HAP-1 (cell line): ENCODE data around the gene DENND5B.
A peak's percentile ranks its signal among the peaks of the same experiment; 100 is the strongest.
"Not testable (repeated sequence)": the region's sequence is repeated elsewhere in the genome, so short reads cannot be mapped to it uniquely, and the experiment has no call there.

ENCODE experiments used
- DNase-seq, 2 experiments: peaks; one replicate each; pipeline ENCODE4 v3.0.0-alpha.2; 2016 to 2020; ENCODE audit warnings: low spot score in 2 of 2
- H3K27me3 ChIP-seq: fragments of 250-450 bp; sonication (Bioruptor Pico); 2 replicates; pipeline ENCODE4 v1.5.1; 2020; ENCODE audit warnings: low read depth, mild to moderate bottlenecking, moderate library complexity
- H3K36me3 ChIP-seq: fragments of 250-450 bp; sonication (Bioruptor Pico); replicated peaks from 2 replicates; pipeline ENCODE4 v1.5.1; 2020; ENCODE audit warnings: mild to moderate bottlenecking
- H3K4me1 ChIP-seq: fragments of 250-450 bp; sonication (Bioruptor Pico); 2 replicates; pipeline ENCODE4 v1.5.1; 2020; ENCODE audit warnings: mild to moderate bottlenecking
- H3K4me3 ChIP-seq: fragments of 250-450 bp; sonication (Bioruptor Pico); 2 replicates; pipeline ENCODE4 v1.5.1; 2020; ENCODE audit warnings: mild to moderate bottlenecking, moderate library complexity
- H3K9me3 ChIP-seq: fragments of 250-450 bp; sonication (Bioruptor Pico); 2 replicates; pipeline ENCODE4 v1.5.1; 2020; ENCODE audit warnings: mild to moderate bottlenecking, moderate library complexity
- in situ Hi-C: fragments of 300-500 bp; cut with MboI; formaldehyde crosslinking; loops from 3 replicates; pipeline ENCODE4 v1.14.3; 2020; ENCODE audit warnings: low sequenced_read_pairs, inconsistent platforms, mixed read lengths

Gene DENND5B

GRCh38 chr12:31558521-31558920 lies 32.4 kb downstream of the DENND5B start:
- in situ Hi-C loops: no loop called here
- no peak overlapping the region for H3K4me3 ChIP-seq
- H3K27me3 ChIP-seq: no peaks in the 10 kb centered on the region
- no peaks in the 10 kb centered on the region for H3K4me1 ChIP-seq
- DNase-seq: no peak
- no peaks in the 10 kb centered on the region for H3K36me3 ChIP-seq
- no peaks in the 10 kb centered on the region for H3K9me3 ChIP-seq

GRCh38 chr12:31557707-31558106 lies 33.2 kb downstream of the DENND5B start:
- Histone ChIP-seq H3K4me1 (no peaks in the 10 kb centered on the region), H3K36me3 (no peaks in the 10 kb centered on the region), H3K4me3 (no peak overlapping the region), H3K27me3 (no peaks in the 10 kb centered on the region), H3K9me3 (no peaks in the 10 kb centered on the region)
- in situ Hi-C loops: no loop called here
- DNase-seq: no peak

GRCh38 chr12:31555466-31555865 lies 35.5 kb downstream of the DENND5B start:
- DNase-seq, in situ Hi-C loops, H3K9me3 ChIP-seq: not testable (repeated sequence)

GRCh38 chr12:31550590-31550989 lies 40.3 kb downstream of the DENND5B start:
- in situ Hi-C loops, H3K4me1 ChIP-seq, H3K36me3 ChIP-seq, H3K27me3 ChIP-seq, H3K9me3 ChIP-seq, H3K4me3 ChIP-seq, DNase-seq: not testable (repeated sequence)

More at GRCh38 chr12:31555466-31555865, 35.5 kb downstream of the DENND5B start:
- H3K4me1 ChIP-seq, H3K36me3 ChIP-seq, H3K4me3 ChIP-seq, H3K27me3 ChIP-seq: not testable (repeated sequence)

- peaks cover 3% of the 10 kb centered on the region; the same call in 1 of the 2 replicates for H3K9me3 ChIP-seq
- H3K36me3 ChIP-seq: no peaks in the 10 kb centered on the region
- no peak overlapping the region for H3K4me3 ChIP-seq
- H3K4me1 ChIP-seq: peaks cover 3% of the 10 kb centered on the region; the same call in 1 of the 2 replicates
- no peak for DNase-seq
- in situ Hi-C loops: no loop called here
- no peaks in the 10 kb centered on the region for H3K27me3 ChIP-seq
Observed at GRCh38 chr12:31536672-31537071, 54.3 kb downstream of the DENND5B start.

- Histone ChIP-seq H3K27me3 (no peaks in the 10 kb centered on the region), H3K4me3 (no peak overlapping the region), H3K9me3 (no peaks in the 10 kb centered on the region), H3K36me3 (no peaks in the 10 kb centered on the region), H3K4me1 (peaks cover 16% of the 10 kb centered on the region)
- in situ Hi-C loops: no loop called here
- DNase-seq: no peak
Observed at GRCh38 chr12:31533470-31533869, 57.5 kb downstream of the DENND5B start.

- Histone ChIP-seq H3K36me3 (no peaks in the 10 kb centered on the region), H3K9me3 (no peaks in the 10 kb centered on the region), H3K4me3 (no peak overlapping the region), H3K4me1 (peaks cover 16% of the 10 kb centered on the region), H3K27me3 (no peaks in the 10 kb centered on the region)
- in situ Hi-C loops: no loop called here
- no peak for DNase-seq
Observed at GRCh38 chr12:31531893-31532292, 59.0 kb downstream of the DENND5B start.

GRCh38 chr12:31528095-31528494 lies 62.8 kb downstream of the DENND5B start:
- Histone ChIP-seq H3K36me3 (no peaks in the 10 kb centered on the region), H3K27me3 (no peaks in the 10 kb centered on the region), H3K4me3 (no peak overlapping the region), H3K9me3 (no peaks in the 10 kb centered on the region), H3K4me1 (peaks cover 24% of the 10 kb centered on the region)
- DNase-seq: no peak
- in situ Hi-C loops: no loop called here

GRCh38 chr12:31527083-31527482 lies 63.9 kb downstream of the DENND5B start:
- no peak overlapping the region for H3K4me3 ChIP-seq
- DNase-seq: no peak
- H3K27me3 ChIP-seq: no peaks in the 10 kb centered on the region
- no peaks in the 10 kb centered on the region for H3K9me3 ChIP-seq
- H3K36me3 ChIP-seq: no peaks in the 10 kb centered on the region
- peaks cover 24% of the 10 kb centered on the region for H3K4me1 ChIP-seq
- in situ Hi-C loops: no loop called here

- Histone ChIP-seq H3K27me3 (no peaks in the 10 kb centered on the region), H3K36me3 (no peaks in the 10 kb centered on the region), H3K9me3 (no peaks in the 10 kb centered on the region), H3K4me1 (peaks cover 16% of the 10 kb centered on the region), H3K4me3 (no peak overlapping the region)
- peak in 1 of 2 experiments; percentile 7 for DNase-seq
- in situ Hi-C loops: no loop called here
Observed at GRCh38 chr12:31526158-31526546, 64.8 kb downstream of the DENND5B start.

GRCh38 chr12:31525496-31526157 lies 65.3 kb downstream of the DENND5B start:
- no peak overlapping the region for H3K4me3 ChIP-seq
- DNase-seq: no peak
- peaks cover 15% of the 10 kb centered on the region for H3K4me1 ChIP-seq
- no peaks in the 10 kb centered on the region for H3K9me3 ChIP-seq
- no peaks in the 10 kb centered on the region for H3K36me3 ChIP-seq
- in situ Hi-C loops: no loop called here
- no peaks in the 10 kb centered on the region for H3K27me3 ChIP-seq

- in situ Hi-C loops: no loop called here
- peaks cover 10% of the 10 kb centered on the region for H3K4me1 ChIP-seq
- H3K36me3 ChIP-seq: no peaks in the 10 kb centered on the region
- no peak overlapping the region for H3K4me3 ChIP-seq
- no peaks in the 10 kb centered on the region for H3K27me3 ChIP-seq
- DNase-seq: no peak
- no peaks in the 10 kb centered on the region for H3K9me3 ChIP-seq
Observed at GRCh38 chr12:31524791-31525495, 66.0 kb downstream of the DENND5B start.

GRCh38 chr12:31523306-31523705 lies 67.6 kb downstream of the DENND5B start:
- Histone ChIP-seq H3K36me3 (no peaks in the 10 kb centered on the region), H3K27me3 (no peaks in the 10 kb centered on the region), H3K9me3 (no peaks in the 10 kb centered on the region), H3K4me1 (peaks cover 22% of the 10 kb centered on the region), H3K4me3 (no peak overlapping the region)
- in situ Hi-C loops: no loop called here
- no peak for DNase-seq

GRCh38 chr12:31522607-31523006 lies 68.3 kb downstream of the DENND5B start:
- Histone ChIP-seq H3K4me1 (peaks cover 26% of the 10 kb centered on the region), H3K36me3 (no peaks in the 10 kb centered on the region), H3K4me3 (no peak overlapping the region), H3K9me3 (no peaks in the 10 kb centered on the region), H3K27me3 (no peaks in the 10 kb centered on the region)
- in situ Hi-C loops: no loop called here
- no peak for DNase-seq
